ENCODE results near the gene MXD1.
"Not testable (repeated sequence)": the region's sequence is repeated elsewhere in the genome, so short reads cannot be mapped to it uniquely, and the experiment has no call there.

Gene MXD1

DNA sequence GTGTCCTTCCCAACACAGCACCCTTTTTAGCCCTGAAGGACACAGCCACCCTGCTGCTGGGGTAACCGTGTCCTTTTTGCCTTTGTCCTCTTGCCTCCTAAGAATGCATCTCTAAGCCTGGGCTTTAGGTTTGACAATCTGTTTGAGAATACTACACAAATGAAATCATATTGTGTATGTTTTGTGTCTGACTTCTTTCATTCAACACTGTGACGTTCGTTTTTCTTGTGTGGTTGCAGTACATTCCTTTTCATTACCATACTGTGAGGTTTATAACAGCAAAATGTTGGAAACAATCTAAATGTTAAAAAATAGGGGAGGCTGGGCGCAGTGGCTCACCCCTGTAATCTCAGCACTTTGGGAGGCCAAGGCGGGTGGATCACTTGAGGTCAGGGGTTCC, 35.3 kb downstream of the MXD1 start:
- in situ Hi-C loops (cut with MboI; ENCODE audit: low sequenced_read_pairs), result no loop called here

DNA sequence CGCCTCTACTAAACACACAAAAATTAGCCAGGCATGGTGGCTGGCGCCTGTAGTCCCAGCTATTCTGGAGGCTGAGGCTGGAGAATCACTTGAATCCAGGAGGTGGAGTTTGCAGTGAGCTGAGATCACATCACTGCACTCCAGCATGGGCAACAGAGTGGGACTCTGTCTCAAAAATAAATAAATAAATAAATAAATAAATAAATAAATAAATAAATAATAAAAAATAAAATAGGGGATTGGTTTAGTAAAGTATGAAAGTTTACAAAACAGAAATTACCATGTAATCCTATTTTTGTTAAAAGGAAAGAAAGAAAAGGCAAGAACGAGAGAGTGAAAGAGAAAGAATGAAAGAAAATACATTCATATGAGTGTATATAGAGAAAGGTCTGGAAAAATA, 35.8 kb downstream of the MXD1 start:
- in situ Hi-C loops (cut with MboI; ENCODE audit: low sequenced_read_pairs), result not testable (repeated sequence)

DNA sequence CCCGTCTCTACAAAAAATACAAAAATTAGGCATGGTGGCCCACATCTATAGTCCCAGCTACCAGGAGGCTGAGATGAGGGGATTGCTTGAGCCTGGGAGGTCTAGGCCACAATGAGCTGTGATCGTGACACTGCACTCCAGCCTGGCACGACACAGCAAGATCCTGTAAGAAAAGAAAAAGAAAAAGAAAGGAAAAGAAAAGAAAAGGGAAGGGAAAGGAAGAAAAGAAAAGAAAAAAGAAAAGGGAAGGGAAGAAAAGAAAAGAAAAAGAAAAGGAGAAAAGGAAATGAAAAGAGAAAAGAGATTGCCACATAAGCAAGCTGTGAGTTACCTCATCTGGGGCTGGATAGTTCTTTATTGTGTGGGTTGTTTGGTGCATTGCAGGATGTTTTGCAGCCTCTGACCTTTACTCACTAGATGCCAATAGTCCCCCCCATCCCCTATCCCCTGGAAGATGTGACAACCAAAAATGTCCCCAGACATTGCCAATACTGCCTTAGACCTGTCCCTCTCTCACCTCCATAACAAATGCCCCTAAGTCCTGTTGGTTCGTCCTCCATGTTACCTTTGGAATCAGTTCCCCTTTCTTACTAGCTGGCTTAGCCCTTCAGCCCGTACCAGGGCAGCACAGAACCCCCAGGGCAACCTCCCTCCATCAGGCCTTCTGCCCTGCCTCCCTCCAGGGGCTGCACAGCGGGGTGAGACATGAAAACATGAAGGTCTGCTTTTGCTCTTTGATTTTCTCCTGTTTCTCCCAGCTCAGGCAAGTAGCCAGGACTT, 37.6 kb downstream of the MXD1 start:
- in situ Hi-C loops (cut with MboI; ENCODE audit: low sequenced_read_pairs), result no loop called here

DNA sequence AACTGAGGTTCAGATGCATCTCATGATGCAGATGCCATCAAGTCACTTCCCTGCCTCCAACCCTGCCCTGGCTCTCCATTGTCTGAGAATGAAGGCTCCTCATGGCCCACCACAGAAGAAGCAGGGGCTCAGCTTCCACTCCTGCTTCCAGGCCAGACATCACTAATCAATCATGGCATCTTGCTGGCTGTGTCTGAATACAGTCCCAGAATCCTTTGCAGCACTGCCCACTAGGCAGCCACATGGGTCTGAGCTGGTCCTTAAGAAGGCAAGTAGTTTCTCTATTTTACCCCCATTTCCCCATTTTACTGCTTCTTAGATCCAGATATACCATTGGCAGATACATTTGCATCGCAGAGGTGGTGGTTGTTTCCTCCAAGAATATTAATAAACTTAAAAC, 39.2 kb downstream of the MXD1 start:
- in situ Hi-C loops (cut with MboI; ENCODE audit: low sequenced_read_pairs), result no loop called here

DNA sequence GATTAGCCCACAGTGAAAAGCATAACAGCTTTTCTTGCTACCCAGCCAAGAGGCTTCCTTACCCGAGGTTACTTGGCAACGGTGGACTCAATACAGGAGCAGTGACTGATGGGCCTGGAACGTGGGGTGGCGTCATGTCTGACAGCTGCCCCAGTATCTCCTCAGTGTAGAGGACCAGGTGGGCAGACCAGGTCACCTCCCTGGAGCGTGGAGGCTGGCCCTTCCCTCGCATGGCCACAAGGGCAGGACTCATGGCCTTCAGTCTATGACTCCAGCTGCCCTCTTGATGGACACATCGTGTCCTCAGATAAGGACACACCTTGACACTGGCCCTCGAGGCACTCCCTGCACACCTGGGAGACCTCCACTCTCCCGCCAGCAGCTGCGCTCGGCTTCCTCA, 40.1 kb downstream of the MXD1 start:
- in situ Hi-C loops (cut with MboI; ENCODE audit: low sequenced_read_pairs), result no loop called here

DNA sequence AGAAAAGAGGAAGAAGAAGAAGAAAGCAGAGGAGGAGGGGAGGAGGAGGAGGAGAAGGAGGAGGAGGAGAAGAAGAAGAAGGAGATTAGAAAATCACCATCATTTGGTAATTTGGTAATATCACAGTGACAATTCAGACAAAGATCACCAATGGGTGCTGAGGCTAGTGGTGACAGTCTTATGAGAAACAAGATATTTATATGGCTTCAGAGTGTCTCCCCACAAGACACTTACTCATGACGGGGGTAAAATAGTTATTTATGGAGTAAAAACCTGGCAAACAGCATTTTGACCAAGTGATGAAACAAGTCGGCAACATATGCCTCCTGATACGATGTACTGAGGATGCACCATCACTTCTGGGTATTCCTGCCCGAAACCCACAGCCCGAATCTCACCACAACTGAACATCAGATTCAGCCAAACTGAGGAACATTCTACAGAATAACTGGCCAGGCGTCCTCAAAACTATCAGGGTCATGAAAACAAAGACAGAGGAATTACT, 41.6 kb downstream of the MXD1 start:
- in situ Hi-C loops (cut with MboI; ENCODE audit: low sequenced_read_pairs), result no loop called here

DNA sequence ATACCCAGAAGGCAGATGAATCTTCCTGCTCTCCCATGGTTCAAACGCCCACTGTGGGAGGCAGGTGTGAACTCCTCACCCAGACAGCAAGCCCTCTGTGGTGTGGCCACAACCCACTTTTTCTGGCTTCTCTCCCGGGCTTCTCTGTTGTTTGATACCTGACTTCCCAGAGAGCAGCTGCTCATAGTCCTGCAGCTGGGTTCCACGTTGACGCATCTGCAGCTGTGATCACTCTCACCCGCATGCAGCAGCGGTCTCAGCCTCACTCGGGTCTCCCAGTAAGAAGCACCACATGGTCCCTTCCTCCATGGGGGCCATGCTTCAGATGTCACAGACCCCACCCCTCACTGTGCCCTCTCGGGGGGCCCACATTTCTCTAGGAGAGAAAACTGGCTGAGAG, 43.1 kb downstream of the MXD1 start:
- in situ Hi-C loops (cut with MboI; ENCODE audit: low sequenced_read_pairs), result no loop called here

DNA sequence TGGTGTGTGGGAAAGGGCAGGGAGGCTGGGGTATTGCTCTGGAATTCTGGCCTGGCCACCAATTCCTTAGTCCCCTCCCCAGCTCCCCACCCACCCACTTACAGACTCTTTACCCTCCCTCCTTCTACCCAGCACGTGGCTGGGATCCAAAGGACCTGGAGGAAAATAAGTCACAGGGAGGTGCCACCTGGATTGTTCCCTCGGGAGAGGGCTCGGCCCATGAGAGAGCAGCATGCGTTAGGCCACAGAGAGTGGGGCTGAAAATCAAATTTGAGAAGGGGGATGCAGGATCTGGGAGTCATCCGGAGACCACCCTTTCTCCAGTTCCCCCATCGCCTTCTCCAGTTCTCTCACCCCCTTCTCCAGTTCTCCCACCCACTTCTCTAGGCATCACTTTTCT, 43.6 kb downstream of the MXD1 start:
- in situ Hi-C loops (cut with MboI; ENCODE audit: low sequenced_read_pairs), result no loop called here

DNA sequence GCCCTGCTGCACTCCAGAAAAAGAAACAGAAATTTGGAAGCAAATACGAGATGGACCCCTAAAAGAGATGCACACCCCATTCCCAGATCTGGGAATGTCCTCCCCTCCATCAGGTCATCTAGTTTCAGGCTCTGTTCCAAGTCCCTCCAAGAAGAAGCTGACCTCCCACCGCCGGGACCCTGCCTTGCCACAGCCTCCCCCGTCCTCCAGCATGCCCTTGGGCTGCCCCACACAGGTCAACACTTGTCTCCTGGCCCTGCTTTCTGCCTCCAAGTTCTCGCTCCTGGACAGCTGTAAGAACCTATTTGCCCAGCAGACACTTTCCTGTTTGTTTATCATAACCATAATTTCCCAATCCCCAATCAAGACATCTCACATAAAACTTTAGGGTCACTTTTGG, 44.5 kb downstream of the MXD1 start:
- in situ Hi-C loops (cut with MboI; ENCODE audit: low sequenced_read_pairs), result no loop called here

DNA sequence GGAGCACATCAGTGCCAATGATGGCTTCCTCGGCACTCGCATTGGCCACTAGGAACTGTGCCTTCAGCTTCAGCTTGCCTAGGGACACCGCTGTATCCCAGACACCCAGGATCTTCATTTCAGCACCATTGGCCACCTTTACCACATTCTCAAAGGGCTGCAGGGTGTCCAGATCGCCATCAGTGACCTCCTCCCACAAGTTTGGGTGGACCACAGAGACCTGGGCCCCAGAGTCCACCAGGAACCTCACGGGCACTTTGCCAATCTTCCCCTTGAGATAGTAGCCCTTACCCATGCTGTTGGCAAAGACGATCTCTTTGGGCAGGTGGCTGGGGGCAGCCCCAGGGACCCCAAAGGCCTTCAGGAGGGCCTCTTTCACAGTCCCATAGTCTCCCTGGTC, 45.9 kb downstream of the MXD1 start:
- in situ Hi-C loops (cut with MboI; ENCODE audit: low sequenced_read_pairs), result no loop called here

DNA sequence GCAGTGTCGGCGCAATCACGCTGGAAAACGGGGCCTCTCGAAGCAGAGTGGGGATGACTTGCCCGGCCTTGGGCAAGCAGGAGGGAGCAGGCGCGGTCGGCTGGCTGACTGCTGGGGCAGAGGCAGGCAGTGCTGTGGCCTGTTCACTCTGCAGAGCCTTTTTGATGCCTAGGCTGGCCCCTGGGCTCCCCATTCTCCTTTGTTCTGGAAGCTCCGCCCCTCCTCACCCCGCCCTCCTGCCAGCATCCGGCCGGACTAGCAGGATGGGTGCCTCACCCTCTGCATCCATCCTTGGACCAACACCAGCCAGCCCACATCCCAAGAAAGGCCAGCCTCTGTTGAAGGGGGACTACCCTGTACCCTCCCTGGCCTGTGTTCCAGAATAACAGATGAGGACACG, 46.6 kb downstream of the MXD1 start, which contains the start of gene ASPRV1:
ASPRV1 (minus strand) TSS at position 136 of the 400 bp plus-strand sequence. CDS start 195 bp downstream, outside the sequence.
- in situ Hi-C loops (cut with MboI; ENCODE audit: low sequenced_read_pairs), result no loop called here

DNA sequence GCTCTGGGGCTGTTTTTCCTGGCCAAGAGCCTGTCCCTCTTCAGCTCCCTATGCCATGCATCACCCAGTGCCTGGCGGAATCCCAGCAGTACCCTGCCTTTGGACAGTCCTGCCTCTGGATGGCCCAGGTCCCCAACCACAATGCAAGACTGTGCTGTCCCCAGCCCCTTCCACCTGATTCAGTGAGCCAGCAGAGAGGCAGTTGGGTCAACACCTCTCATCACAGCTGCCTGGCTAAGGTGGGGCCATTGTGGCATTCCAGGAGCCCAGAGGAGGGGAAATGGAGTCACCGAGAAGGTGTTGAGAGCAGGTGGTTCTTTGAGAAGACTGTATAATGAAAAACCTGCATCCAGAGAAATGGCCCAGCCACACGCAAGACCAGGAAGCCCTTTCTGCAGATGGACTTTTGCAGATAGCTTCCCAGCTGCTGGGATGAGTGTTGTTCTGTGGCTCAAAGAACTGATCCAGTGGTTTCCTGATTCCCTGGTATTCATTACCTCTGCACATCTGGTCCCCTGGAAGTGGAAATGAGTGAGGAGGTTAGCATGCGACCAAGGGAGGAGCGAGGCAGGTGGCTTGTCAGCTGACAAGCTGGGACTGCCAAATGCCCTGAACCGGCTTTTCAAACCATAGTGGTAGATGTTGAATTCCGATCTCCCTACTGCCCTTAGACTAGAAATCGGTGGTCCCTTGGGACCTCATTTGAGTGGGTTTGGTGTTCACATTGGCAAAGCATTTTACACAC, 48.2 kb downstream of the MXD1 start:
- in situ Hi-C loops (cut with MboI; ENCODE audit: low sequenced_read_pairs), result no loop called here

DNA sequence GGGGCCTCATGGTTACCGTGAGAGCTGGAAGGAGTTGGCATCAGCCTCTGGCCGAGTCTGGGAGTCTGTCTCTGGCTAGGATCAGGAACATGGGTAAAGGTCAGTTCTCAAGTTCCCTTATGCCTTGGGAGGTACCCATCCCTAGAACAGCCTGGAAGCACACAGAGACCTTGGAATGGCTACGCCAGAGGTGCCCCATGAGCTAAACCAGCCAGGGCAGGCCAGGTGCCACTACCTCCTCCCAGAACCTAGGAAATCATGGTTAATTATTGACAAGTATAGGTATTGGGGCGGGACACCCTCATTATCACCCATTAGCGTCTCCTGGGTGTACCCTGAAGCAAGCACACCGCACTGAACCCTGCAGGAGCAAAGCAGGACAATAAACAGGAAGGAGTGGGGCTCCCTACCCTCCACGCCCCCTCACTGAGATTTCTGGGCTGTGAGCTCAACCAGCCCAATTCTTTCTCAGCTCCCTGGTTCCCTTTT, 49.5 kb downstream of the MXD1 start:
- in situ Hi-C loops (cut with MboI; ENCODE audit: low sequenced_read_pairs), result no loop called here

DNA sequence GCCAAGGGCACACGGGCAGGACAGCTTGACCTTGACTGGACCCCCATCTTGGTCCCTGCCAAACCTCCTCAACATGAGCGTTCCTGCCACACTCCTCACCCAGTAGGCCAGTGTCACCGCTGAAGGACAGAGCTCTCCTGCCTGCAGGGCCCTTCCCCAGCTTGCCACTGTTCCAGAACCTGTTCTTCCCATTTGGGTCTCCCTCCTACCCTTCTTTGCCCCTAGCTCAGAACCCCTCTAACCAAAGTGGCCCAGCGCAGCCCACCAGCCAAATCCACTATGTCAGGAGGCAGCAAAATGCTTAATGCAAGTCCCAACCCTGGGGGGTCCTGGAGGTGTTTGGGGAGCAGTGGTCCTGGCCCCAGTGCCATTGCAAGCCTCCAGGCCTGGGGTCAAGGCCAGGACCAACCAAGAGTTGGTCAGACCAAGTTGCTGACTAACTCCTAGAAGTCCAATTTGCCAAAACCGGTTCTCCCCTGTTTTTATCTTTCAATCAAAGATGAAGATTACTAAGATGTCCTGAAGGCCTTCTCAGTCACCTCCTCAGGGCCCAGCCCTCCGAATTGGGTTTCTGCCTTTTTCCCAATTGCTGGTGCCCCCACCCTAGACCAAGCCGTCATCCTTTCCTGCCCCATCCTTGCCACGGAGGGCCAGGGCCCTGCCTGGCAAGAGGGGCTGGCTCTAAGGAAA, 51.0 kb downstream of the MXD1 start:
- in situ Hi-C loops (cut with MboI; ENCODE audit: low sequenced_read_pairs), result no loop called here

DNA sequence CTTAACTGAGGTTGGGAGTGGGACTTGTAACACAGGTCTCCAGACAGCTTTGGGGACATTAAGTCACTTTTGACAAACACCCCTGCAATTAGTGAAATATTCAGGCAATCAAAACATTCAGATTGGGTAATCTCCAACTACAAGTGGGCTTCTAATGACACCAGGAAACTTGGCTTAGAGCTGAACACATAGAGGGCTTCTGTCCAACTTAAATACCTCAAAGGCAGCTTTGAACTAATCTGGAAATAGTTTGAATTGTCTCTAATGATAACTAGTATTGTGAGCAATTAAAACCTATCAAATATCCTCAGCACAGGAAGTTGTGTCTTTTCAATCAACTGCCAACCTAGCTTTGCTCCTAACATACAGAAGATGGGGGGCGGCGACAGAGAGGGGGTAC, 51.6 kb downstream of the MXD1 start:
- in situ Hi-C loops (cut with MboI; ENCODE audit: low sequenced_read_pairs), result no loop called here

DNA sequence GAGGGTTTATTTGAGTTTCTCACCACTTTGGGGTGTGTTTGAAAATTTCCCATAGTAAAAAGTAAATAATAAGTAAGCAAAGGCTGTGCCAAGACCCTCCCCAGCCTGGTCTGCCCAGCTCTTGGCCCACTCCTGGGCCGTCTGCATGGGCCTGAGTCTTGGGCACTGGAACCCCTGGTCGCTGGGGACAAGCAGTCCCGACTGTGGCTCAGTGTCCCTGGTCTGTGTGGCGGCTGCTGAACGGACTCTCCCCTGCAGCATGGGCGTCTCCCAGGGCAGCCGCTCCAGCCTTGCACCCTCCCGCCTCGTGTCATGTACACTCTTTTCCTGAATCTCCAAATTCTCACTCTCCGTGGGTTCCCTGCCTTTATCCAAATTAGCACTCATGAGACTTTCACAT, 53.7 kb downstream of the MXD1 start:
- in situ Hi-C loops (cut with MboI; ENCODE audit: low sequenced_read_pairs), result no loop called here

DNA sequence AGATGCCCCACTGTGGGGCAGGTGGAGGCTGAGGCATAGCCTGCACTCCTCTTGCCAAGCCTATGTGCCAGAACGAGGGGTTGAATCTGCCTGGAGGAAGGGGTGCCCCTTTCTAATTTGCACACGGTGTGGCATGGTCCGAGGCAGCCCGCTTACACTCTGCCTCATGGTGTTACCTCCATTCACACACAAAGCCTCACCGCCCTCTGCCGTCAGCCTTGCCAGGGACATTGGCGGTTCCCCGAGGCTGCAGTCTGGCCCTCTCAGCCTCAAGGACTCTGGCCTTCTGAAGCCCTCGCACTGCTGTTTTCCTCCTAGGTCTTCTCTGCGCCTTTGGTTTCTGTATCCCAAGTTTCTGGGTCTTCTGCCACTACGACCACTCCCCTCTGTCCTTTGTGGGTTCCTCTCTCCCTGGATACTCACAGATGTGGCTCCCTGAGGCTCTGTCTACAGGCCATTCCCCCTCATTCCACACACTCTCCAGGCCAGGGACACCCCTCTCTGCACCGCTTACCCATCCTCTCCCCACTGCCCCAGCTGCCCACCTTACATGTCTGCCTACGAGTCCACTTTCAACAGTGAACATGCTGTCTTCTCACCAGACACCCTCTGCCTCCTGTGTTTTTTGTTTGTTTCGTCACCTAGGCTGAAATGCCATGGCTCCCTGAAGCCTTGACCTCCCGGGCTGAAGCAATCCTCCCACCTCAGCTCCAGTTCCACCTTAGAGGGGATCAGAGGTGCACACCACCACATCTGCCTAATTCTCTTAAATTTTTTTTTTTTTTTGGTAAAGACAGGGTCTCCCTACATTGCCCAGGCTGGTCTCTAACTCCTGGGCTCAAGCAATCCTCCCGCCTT, 54.4 kb downstream of the MXD1 start:
- in situ Hi-C loops (cut with MboI; ENCODE audit: low sequenced_read_pairs), result no loop called here

DNA sequence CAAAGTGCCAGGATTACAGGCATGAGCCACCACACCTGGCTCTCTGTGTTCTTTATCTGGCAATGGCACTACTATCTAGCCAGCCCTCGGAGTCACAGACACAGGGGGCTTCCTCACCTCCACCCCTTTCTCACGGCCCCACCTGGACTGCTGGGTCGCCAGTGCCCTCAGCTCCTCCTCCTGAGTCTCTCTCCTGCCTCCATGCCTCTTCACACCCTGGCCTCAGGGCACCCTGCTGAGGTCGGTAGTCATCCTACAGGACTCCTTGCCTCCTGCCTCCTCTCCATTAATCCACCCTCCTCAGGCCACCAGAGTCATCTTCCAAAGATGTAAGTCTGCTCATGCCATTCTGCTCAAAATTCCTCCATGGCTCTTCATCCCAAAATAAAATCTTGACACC, 55.1 kb downstream of the MXD1 start:
- in situ Hi-C loops (cut with MboI; ENCODE audit: low sequenced_read_pairs), result no loop called here

DNA sequence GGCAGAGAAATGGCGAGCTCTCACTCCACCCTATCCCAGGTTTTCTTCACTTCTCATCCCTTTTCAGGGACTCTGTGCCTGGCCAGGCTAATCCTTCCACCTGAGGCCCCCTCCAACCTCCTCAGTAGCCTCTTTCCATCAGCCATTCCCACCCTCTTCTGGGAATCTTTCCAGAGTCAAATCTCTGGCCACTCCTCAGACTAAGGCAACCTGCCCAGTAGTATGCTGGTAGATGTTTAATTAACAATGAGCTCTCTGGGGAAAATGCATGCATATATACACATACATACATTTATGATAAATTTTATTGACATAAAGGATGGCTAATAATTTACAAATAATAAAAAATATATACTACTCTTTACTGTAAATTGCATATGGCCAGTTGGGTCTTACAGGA, 57.9 kb downstream of the MXD1 start:
- in situ Hi-C loops (cut with MboI; ENCODE audit: low sequenced_read_pairs), result no loop called here

DNA sequence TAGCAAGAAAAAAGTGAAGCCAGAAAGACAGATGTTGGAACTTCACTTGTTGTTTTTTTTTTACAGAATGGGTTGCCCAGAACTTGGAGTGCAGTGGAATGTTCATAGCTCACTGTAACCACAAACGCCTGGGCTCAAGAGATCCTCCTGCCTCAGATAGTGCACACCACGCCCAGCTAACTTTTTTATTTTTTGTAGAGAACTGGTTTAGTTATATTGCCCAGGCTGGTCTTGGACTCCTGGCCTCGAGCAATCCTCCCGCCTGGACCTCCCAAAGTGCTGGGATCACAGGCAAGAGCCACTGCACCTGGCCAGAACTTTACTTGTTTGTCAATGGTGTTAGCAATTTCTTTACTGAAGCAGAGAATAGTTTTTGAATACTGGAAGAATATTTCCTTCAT, 58.4 kb downstream of the MXD1 start:
- in situ Hi-C loops (cut with MboI; ENCODE audit: low sequenced_read_pairs), result no loop called here

Measured in HL-60/S4 (cell line).